Measurements from ENCODE around the gene TMEM131.

Gene TMEM131

GRCh38 chr2:97738179-97739019 is 257.3 kb downstream of the TMEM131 start:
- no peak for DNase-seq

DNA sequence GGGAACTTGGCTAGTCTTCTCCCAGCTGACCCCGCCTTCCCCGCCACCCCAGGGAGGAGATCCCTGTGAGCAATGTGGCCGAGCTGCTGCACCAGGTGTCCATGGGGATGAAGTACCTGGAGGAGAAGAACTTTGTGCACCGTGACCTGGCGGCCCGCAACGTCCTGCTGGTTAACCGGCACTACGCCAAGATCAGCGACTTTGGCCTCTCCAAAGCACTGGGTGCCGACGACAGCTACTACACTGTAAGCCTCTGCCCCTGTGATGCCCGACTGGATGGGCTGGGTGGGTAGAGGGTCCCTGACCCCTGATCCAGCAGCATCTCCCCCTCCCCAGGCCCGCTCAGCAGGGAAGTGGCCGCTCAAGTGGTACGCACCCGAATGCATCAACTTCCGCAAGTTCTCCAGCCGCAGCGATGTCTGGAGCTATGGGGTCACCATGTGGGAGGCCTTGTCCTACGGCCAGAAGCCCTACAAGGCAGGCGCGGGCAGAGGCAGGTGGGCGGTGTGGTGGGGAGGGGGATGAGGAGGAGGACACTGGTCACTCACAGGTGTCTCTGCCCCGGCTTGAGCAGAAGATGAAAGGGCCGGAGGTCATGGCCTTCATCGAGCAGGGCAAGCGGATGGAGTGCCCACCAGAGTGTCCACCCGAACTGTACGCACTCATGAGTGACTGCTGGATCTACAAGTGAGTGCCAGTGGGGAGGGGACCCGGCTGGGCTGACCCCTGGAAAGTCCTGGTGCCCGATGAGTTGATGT is 258.1 kb downstream of the TMEM131 start:
- DNase-seq: no peak

GRCh38 chr2:97736608-97737330 is 259.0 kb downstream of the TMEM131 start:
- no peak for DNase-seq

GRCh38 chr2:97736185-97736584 is 259.6 kb downstream of the TMEM131 start:
- no peak for DNase-seq

DNA sequence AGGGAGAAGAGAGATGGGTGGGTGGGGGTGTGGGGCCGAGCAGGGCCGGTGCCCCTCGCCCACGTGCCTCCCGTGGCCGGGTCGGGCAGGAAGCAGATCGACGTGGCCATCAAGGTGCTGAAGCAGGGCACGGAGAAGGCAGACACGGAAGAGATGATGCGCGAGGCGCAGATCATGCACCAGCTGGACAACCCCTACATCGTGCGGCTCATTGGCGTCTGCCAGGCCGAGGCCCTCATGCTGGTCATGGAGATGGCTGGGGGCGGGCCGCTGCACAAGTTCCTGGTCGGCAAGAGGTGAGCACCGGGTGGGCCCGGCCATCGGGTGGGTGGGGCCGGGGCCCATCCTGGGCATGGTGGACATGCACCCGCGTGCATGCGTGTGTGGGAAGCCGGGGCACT is 260.6 kb downstream of the TMEM131 start:
- no peak for DNase-seq

DNA sequence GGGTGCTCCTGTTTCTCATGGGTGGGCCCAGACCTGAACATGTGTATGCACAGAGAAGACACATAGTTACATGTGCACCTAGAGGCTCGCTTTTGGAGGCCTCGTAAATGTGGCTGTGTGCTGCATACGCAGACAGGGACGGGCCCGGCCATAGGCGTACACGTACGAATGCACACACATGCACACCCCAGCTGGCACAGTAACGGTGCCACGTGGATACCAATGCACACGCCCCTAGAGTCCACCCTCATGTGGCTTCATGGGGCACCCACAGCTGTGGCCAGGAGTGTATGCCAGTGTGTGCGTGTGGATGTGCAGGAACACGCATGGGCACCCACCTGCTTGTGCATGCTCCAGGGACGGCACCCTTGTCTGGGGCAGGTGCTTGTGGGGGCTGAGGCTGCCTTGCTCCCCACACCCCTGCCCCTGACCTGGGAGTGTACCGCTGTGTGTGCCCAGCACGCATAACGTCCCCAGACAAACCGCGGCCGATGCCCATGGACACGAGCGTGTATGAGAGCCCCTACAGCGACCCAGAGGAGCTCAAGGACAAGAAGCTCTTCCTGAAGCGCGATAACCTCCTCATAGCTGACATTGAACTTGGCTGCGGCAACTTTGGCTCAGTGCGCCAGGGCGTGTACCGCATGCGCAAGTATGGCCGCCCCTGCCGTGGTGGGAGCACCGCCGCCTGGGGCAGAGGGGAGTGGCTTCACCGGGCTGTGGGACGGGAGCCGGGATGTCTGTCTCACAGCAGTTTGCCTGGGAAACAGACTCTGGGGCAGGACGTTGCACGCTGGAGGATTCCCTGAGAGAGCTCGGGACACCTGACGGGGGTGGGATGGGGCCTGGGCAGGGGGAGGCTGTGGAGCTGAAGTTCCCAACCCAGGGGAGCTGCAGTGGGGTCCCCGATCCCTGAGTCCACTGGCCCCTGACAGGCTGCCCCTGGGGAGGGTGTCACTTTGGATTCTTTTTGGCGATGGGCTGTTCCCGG is 261.4 kb downstream of the TMEM131 start:
- DNase-seq: no peak

DNA sequence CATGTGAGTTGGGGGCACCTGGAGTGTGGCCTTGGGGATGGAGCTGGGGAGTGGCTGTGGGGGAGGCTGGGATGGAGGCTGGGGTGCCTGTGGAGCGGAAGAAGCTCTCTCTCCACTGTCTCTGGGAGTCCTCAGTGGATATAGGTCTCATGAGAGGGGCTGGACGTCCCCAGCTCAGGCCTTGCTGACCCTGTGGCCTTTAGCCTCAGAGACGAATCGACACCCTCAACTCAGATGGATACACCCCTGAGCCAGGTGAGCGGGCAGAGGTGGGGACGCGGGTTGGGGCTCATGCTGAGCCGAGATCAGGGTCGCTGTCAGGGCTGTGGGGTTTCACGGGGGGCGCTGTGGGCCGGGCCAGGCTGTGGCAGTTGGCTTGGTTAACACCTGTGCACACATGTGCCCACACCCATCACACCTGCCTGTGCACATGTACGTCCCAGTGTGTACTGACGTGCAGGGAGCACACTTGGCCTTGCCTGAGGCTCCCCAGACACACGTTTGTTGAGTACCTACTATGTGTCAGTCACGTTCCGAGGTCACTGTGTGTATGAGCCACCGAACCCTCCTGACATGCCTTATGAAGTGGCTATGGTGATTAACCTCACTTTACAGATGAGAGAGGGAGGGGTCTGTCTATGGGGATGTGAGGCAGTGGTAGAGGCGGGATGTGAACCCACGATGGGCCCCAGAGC is 262.3 kb downstream of the TMEM131 start:
- no peak for DNase-seq

DNA sequence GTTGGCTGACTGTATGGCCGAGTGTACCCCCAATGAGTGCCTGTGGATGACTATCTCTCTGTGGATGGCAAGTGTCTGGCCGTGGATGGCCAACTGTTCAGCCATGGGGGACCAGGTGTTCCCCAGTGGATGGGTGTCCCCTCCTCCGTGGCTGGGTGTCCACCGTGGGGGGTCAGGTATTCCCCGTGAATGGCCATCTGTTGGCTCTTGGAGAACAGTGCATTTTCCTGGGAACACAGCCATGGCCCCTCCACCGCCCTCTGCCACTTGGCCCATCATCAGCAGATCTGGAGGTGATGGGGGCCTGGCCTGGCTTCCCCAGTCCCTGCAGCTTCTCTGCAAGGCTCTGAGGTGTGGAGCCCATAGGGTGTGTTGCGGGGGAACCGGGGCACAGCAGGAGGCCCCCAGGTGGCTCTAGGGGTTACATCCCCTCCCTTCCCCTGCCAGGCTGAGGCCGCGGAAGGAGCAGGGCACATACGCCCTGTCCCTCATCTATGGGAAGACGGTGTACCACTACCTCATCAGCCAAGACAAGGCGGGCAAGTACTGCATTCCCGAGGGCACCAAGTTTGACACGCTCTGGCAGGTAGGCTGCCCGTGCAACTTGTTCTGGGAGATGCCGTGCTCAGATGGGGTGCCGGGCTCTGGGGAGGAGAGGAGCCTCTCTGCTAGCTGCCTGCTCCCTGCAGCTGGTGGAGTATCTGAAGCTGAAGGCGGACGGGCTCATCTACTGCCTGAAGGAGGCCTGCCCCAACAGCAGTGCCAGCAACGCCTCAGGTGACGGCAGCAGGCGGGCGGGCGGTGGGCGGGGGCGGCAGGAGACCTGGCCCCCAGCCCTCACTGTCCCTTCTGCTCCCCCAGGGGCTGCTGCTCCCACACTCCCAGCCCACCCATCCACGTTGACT is 263.1 kb downstream of the TMEM131 start:
- no peak for DNase-seq

DNA sequence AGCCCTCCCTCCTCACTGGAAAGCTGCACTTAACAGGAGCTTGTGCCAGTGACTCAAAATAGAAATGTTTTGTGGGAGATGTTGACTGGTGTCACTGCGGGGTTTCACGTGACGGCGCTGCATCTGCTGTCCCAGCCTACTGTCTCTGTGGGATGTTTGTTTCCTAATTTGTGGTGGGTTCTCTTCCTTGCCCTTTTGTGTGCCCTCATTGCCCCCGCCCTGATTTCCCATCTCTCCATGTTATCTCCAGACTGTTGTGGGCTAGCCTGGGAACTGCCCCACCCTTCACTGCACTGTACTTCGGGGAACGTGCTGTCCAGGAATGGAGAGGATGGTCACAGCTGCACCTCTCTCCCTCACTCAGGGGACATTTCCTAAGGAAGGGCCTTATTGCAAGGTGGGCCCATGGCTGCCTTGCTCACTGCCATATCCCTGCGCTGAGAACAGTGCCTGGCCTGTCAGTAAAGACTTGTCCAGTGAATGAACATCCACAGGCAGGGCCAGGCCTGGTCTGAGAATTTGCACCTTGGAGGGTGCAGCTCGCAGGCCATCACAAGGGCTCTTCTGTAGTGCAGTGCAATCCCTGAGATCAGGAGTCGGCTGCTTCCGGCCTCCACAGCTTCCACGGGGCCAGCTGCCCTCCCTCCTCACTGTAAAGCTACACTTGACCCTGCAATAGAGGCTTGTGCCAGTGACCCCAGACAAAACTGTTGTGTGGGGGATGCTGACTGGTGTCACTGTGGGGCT is 264.3 kb downstream of the TMEM131 start:
- no peak for DNase-seq

GRCh38 chr2:97730245-97730644 is 265.5 kb downstream of the TMEM131 start:
- DNase-seq: no peak

DNA sequence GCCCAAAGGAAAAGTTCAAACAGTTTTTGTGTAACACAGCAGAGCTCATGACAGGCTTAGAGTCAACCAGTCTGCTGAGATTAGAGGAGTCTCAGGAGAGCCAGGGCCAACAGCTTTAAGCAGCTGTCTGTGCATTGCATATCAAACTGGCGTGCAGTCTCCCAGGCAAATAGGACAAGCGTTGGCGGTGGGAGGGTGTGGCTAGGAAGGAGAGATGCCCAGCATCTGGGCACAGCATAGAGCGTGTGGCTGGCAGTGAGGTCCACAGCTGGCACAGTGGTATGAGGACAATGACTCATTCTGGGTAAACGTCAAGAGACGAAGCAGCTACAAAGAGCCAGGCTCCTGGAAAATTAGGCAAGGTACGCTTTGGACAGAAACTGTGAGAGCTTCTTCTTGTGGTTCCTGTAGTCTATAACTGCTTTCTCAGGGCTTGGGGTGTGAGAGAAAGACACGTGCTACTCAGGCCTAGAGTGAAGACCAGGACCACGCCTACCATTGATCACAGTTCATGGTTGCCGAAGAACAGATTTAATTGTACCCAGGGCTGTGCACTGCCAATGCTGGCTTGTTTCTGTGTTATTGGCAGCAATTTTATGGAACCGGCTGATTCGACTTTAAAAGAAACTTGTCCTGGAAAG is 267.5 kb downstream of the TMEM131 start:
- DNase-seq: no peak

DNA sequence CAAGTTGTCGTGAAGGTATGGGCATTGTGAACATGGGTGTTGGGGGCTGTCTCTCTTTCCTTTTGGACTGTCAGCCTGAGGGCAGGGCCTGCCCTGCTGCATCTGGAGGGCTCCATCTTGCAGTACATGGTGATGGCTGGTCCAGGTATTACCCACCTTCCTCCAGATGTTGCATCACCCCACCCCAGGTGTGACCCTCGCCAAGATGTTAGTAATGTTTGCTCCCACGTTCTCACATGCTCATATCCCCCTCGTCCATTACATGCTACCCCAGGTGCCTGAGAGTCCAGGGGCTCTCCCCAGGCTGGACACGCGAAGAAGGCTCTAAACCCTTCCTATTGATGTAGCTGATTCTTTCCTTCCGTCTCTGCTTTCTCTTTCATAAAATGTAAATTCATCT is 268.5 kb downstream of the TMEM131 start:
- no peak for DNase-seq

DNA sequence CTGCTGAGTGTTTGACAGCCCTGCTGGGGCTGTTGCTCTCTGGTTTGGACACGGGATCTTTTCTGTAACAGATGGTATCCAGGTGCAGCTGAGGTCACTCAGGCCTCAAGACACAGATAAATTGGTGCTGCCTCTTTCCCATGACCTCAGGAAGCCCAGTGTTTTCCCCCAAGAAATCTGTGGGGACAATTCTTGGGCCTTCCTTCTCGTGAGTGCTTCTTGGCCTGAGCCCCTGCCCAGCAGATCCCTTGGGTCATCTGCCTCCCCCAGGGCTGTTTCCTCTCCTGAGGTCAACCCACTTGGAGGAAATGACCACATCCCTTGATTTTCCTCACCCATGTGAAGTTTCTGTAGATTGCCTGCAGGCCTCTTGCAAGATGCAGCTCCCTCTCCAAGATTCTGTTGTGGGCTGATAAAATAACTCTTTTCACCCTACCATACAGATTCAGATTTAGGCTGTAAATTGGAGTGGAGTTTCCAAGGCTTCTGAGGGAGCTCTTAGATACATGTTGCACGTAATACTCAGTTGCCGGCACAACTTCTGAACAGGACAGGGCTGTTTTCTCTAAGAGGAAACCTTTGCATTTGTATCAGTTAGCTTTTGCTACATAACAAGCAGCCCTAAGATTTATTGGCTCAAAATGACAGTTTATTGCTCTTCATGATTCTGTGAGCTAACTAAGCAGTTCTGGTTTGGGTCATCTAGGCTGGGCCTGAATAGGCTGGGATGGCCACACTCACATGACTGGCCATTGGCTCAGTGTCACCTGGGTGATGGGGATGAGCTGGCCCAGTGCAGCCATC is 269.3 kb downstream of the TMEM131 start:
- no peak for DNase-seq

- no peak for DNase-seq
Measured at GRCh38 chr2:97724946-97725688, 270.6 kb downstream of the TMEM131 start.

DNA sequence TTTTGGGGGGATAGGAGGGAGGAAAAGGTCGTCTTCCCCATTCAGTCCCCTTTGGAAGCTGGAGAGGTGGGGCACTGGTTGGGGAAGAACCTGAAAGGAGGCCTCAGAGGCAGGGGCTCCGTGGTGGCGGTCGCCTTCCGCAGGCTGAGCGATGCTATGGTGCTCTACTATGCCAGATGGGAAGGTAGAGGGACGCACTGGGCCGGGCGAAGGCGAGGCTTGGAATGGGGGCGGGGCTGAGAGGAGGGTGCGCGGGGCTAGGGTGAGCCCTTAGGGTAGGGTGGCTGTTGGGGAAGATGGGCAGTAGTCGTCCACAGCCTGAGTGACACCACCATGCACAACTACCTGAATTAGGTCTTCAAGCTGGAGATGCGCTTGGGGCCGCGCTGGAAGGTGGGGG is 271.2 kb downstream of the TMEM131 start:
- DNase-seq: no peak

DNA sequence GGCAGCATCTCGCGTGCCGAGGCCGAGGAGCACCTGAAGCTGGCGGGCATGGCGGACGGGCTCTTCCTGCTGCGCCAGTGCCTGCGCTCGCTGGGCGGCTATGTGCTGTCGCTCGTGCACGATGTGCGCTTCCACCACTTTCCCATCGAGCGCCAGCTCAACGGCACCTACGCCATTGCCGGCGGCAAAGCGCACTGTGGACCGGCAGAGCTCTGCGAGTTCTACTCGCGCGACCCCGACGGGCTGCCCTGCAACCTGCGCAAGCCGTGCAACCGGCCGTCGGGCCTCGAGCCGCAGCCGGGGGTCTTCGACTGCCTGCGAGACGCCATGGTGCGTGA is 271.7 kb downstream of the TMEM131 start:
- DNase-seq: no peak
